Activated CD4-positive, alpha-beta T cell treated with anti-CD3 and anti-CD28 coated beads for 4 hours (primary cell): ENCODE measurements around the gene ARMC9.

Experiments used
- DNase-seq, 2 donors: peaks; one replicate each; pipeline ENCODE4 v3.0.0-alpha.2; 2020

The ARMC9 gene

GRCh38 chr2:231318954-231319353 lies 120.5 kb downstream of the ARMC9 start:
- DNase-seq, result no peak

DNA sequence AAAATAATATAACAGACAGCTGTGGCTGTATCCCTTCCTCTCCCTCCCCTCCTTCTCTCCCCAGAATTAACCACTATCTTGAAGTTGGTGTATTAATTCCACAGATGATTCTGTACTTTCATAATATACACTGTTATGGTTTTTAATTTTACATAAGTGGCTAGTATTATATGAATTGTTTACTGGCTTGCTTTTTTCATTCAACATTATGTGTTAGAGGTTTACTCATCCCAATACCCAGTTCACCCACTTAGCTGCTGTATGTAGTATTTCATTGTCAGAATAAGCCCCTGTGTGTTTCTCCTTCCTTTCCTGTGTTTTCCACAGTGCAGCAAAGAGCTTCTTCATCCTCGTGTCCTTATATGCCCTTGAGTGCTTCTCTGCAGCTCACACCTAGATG lies 121.4 kb downstream of the ARMC9 start:
- DNase-seq, result no peak

DNA sequence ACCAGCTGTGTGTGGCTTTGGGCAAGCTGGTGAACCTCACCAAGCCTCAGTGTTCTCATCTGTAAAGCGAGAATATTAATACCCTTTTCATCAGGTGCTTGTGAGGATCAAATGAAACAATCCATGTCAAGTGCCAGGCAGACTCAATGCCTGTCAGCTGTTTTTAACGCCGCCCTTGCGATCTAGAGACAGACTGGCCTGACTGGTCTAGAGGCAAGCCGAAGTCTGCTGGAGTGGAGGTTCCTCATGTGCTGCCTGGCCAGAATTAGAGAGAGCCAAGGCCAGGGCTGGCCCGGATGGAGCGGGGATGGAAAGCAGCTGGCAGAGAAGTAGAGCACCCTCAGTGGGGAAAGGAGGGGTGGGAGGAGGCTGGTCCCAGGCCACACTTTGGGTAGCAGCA lies 122.6 kb downstream of the ARMC9 start:
- no peak for DNase-seq

GRCh38 chr2:231321556-231322334 lies 123.3 kb downstream of the ARMC9 start:
- no peak for DNase-seq

GRCh38 chr2:231323316-231323715 lies 124.9 kb downstream of the ARMC9 start:
- DNase-seq, result no peak

GRCh38 chr2:231325826-231326225 lies 127.4 kb downstream of the ARMC9 start:
- DNase-seq, result no peak

GRCh38 chr2:231326404-231326803 lies 128.0 kb downstream of the ARMC9 start:
- no peak for DNase-seq

DNA sequence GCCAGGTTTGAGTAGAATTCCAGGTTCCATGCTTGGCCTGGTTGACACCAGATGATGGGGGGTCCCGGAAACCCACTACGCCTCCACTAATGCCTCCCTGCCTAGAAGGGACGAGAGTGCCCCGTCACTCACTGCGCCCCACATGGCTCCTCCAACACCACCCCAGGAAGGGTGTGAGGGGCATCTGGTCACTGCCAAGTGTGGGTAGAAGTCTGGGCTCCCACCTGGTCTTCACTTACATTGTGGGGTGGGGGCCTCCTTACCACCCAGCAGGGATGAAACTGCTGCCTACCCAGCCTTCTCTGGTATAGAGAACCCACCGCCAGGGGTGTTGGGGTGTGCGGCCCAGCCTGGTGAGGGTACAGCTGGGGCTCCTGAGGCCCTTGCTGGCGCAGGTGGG lies 131.9 kb downstream of the ARMC9 start:
- DNase-seq, result no peak

- DNase-seq, result no peak
These were observed 133.1 kb downstream of the ARMC9 start for GRCh38 chr2:231331533-231331932.

GRCh38 chr2:231332388-231332787 lies 134.0 kb downstream of the ARMC9 start:
- DNase-seq, result no peak

DNA sequence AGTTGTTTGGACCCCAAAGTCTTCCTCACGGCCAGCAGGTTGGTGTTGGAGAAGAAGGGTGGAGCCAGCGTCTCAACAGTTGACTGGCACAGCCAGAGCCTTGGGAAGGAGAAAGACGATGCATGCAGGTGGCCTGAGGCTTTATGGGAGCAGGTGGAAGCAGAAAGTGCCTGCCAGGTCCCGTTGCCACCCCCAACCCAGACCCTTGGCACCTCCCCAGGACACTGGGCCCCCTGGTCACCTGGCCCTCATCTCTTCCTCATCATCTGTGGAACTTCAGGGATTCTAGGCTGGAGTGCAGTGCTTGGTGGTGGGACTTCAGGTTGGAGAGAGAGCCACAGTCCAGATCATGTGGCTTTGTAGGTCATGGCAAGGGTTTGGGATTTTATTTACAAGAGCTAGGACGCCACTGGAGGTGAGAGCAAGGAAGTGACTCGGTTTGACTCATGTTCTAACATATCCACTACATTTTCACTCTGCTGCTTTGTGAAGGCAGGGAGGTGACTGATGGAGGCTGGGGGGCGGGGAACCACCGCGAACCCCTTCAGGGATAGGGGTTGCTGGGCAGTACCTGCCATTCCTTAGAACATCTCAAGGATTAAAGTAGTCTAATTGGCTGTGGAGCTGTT lies 134.6 kb downstream of the ARMC9 start:
- DNase-seq, result no peak

GRCh38 chr2:231334179-231334930 lies 135.9 kb downstream of the ARMC9 start:
- no peak for DNase-seq

- DNase-seq, result no peak
These were observed 136.6 kb downstream of the ARMC9 start for GRCh38 chr2:231334981-231335380.

- no peak for DNase-seq
These were observed 137.2 kb downstream of the ARMC9 start for GRCh38 chr2:231335591-231335990.

DNA sequence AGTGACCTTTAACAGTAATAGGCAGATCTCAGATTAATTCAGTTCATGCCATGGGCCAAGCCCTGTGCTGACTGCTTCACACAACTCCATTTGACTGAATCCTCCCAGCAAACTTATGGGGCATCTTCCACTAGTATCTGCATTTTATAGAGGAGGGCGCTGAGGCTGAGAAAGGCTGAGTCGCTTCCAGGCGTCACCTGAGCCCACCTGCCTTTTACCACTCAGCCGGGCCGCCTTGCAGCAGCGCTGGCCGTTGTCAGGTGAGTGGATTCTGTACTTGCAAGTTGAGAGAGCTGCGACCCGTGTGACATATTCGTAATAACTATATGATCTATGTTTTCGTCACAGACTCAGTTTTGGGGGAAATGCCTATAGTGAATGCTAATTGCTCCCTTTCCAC lies 137.8 kb downstream of the ARMC9 start:
- no peak for DNase-seq

GRCh38 chr2:231336700-231337099 lies 138.3 kb downstream of the ARMC9 start:
- DNase-seq, result no peak

GRCh38 chr2:231337807-231338759 lies 139.7 kb downstream of the ARMC9 start:
- DNase-seq, result no peak

DNA sequence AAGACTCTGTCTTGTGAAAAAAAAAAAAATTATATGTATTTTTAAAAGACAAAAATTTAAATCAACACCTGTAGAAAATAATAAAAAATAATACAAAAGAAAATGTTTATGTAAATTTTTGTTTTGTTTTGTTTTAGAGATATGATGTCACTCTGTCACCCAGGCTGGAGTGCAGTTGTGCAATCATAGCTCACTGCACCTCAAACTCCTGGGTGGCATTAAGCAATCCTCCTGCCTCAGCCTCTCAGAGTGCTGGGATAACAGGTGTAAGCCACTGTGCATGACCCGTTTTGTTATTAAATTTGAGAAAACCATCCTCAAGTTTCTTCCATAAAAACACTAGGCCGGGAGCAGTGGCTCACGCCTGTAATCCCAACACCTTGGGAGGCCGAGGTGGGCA lies 140.9 kb downstream of the ARMC9 start:
- no peak for DNase-seq

DNA sequence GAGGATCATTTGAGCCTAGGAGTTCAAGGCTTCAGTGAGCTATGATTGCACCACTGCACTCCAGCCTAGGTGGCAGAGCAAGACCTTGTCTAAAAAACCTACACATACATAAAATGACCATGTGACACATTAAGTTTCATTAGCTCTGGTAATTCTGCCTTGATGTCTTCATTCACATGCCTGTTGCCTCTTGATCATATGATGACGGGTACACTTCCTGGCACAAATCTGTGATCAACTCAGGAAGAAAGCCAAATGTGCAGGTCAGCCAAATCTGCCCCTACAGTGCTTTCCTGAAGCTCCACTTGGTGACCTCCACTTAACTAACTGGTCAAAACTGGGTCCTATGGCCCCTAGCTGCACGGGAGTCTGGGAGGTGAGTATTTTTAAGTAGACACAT lies 142.7 kb downstream of the ARMC9 start:
- no peak for DNase-seq

- no peak for DNase-seq
These were observed 143.8 kb downstream of the ARMC9 start for GRCh38 chr2:231342061-231342711.

- DNase-seq, result no peak
These were observed 144.7 kb downstream of the ARMC9 start for GRCh38 chr2:231343006-231343710.

DNA sequence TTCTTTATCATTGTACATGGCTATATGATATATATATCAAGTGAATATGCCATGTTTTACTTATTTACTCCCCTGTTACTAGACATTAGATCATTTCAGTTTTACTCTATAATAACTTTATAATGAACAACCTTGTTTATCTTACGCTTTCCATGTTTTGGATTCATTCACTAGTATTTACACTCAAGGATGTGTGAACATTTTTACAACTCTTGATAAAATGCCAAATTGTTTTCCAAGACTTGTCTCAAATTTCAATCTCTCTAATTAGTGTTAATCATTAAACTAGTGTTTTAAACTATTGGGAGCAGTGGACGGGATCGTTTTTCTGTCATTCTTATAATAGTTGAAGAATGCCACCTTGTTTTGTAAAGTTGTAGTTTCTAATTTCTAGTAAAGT lies 145.6 kb downstream of the ARMC9 start:
- no peak for DNase-seq
